ENCODE results near the gene ANKRD60.

ANKRD60 gene

DNA sequence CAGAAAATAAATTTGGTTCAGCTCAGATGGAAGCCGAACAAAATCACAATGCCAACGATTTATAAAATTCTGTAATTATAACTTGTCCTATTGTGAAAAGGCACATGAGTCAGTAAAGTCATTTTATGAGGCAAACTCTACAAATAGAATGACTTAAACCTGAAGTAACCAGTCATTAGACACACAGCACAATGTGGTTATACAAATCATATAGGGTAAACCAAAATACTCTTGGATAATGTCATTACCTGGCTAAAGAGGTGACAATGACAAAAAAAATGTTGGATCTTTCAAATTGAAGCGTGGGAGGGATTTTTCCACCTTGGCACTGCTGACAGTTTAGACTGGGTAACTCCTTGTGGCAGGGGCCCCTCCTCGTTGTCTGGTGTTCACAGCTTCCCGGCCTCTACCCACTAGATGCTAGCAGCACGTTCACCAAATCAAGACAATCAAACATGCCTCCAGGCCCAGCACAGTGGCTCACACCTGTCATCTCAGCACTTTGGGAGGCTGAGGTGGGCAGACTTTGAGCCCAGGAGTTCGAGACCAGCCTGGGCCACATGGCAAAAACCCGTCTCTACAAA, 5.0 kb downstream of the ANKRD60 start:
- DNase-seq (ENCODE audit: low spot score), result no peak

- DNase-seq (ENCODE audit: low spot score), result no peak
These were observed 6.0 kb downstream of the ANKRD60 start for GRCh38 chr20:58222446-58222845.

DNA sequence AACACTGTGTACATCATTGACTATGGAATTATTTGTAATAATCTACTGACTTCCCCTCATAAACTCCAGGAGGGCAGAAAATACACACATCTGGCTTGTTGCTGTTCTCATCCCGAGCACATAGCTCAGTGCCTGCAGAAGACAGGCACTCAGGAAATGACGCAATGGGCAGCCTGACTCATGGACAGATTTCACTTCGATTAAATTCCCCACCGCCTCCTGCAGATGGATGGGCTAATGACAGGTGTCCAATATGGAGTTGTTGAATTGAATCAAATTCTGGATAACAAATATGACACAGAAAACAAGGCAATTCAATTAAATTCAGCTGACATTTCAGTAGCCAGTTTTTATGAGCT, 9.1 kb downstream of the ANKRD60 start:
- no peak for DNase-seq (ENCODE audit: low spot score)

DNA sequence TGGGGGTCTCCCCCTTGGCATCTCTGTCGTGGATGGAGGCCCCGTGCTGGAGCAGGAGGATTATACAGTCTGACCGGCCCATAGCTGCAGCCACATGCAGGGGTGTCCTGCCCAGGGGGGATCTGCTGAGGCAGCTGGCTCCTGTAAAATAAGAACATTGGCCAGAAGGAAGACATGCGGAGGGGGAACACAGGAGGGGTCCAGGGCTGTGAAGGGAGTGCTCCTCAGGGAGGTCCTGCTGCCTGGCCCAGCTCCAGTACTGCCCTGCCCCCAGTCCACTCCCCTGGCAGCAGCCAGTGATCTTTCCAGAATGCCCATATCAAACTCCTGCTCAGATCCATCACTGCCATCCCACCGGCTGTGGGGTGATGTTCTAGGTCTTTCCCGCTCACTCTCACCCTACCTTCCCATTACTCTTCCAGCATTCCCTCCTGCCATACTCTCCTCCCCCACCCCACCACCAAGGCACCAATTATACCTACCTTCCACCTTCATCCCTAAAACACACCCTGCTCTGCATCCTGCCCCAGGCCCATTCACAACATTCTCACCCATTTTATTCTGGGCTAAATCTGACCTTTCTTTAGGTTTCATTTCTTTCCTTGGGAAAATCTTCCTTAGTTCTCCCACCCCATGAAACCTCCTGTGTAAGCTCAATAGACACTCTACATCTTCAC, 9.7 kb downstream of the ANKRD60 start:
- DNase-seq (ENCODE audit: low spot score), result no peak

DNA sequence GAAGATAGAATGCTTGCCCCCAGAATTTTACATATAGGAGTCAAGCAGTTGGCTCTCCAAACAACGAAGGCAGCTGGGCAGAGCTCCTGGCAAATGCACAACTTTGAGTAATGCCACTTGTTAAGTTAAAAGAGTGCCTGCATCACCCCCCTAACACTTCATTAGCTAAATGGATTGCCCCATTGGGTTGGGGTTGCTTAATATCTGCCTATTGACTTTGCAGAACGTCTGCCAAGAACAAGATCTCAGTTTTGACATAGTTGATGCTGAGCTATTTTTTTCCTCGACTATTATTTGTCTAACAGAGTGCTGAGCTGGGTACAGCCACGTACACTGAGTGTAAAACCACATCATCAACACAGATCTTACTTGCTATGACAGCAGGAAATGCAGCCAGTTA, 12.1 kb downstream of the ANKRD60 start:
- no peak for DNase-seq (ENCODE audit: low spot score)

DNA sequence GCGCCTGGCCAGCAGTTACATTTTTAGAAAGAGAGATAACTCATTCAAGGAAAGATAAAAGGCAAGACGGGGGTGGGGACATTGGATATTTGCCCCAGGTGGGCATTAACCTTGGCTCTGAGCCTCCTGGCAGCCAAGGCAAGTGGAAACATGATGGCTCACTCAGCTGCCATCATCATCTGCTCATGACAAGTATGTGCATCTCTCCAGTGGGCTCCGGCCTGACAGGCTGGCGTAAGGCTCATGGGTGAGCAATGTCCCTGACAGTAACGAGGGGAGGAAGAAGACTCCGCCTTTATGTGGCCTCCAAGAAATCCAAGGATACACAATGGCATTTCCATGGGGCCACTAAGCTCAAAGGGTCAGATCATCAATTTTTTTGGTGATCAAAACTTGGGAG, 13.3 kb downstream of the ANKRD60 start:
- no peak for DNase-seq (ENCODE audit: low spot score)

- DNase-seq (ENCODE audit: low spot score), result no peak
These were observed 14.1 kb downstream of the ANKRD60 start for GRCh38 chr20:58214310-58214709.

- no peak for DNase-seq (ENCODE audit: low spot score)
These were observed 14.7 kb downstream of the ANKRD60 start for GRCh38 chr20:58213716-58214115.

- DNase-seq (ENCODE audit: low spot score), result no peak
These were observed 15.3 kb downstream of the ANKRD60 start for GRCh38 chr20:58213121-58213520.

DNA sequence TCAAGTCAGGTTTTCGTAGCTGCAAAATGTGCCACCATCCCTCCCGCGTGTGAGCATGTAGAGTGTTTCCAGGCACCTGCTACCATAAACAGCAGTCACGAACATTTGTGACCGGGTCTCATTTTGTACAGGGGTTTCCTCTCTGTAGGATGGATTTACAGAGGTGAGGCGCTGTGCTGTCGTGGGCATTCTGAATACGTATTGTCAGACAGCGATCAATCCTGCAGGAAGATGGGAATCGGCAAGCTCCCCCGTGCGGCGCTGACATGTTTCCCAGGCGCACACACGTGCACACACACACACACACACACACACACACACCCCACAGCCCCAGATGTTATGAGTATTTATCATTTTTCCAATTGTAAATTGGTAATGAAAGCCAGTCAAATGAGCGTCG, 15.8 kb downstream of the ANKRD60 start:
- DNase-seq (ENCODE audit: low spot score), result no peak

GRCh38 chr20:58210398-58210747, 18.1 kb downstream of the ANKRD60 start:
- DNase-seq (ENCODE audit: low spot score), result no peak

GRCh38 chr20:58209652-58210397, 18.6 kb downstream of the ANKRD60 start:
- peak; percentile 79 for DNase-seq (ENCODE audit: low spot score)

DNA sequence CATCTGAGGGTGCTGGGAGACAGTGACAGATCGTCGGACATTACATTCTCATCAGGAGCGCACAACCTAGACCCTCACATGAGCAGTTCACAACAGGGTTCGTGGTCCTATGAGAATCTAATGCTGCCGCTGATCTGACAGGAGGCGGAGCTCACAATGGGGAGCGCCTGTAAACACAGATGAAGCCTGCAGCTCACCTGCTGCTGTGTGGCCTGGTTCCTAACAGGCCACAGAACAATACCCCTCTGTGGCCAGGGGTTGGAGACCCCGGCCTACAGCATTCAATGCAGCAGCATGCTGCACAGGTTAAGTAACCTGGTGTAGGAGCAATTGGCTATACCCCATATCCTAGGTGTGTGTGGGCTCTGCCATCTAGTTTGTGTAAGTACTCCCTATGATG, 19.5 kb downstream of the ANKRD60 start:
- no peak for DNase-seq (ENCODE audit: low spot score)

GRCh38 chr20:58205850-58206249, 22.6 kb downstream of the ANKRD60 start:
- no peak for DNase-seq (ENCODE audit: low spot score)

DNA sequence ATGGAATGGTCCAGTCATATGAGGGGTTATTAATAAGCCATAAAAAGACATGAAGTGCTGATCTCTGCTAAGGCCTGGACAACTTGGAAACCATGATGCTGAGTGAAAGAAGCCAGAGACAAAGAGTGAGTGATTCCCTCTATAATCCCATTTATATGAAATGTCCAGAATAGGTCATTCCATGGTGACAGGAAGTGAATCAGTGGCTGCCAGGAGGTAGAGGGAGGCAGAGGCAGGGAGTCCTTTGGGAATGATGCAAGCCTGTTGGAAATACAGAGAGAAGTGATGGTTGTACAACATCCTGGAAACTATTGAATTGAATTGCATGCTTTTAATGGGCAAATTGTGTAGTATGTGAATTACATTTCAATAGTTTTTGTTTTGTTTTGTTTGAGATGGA, 26.4 kb downstream of the ANKRD60 start:
- DNase-seq (ENCODE audit: low spot score), result no peak

DNA sequence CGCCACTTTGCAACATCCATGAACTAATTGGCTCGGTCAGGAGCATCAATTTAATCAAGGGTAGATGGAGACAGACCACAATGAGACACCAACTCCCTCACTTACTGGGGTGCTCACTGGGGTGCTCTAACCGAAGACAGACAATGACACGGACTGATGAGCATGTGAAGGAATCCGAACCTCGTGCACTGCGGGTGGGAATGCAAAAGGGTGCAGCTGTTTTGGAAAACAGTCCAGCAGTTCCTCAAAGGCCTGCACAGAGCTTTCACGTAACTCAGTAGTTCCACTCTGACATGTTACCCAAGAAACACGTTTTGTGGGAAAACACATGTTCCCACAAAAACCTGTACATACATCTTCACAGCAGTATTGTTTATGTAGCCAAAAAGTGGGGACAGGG, 26.8 kb downstream of the ANKRD60 start:
- DNase-seq (ENCODE audit: low spot score), result no peak

- DNase-seq (ENCODE audit: low spot score), result no peak
These were observed 29.0 kb downstream of the ANKRD60 start for GRCh38 chr20:58199469-58199868.

GRCh38 chr20:58198901-58199355, 29.5 kb downstream of the ANKRD60 start:
- no peak for DNase-seq (ENCODE audit: low spot score)

DNA sequence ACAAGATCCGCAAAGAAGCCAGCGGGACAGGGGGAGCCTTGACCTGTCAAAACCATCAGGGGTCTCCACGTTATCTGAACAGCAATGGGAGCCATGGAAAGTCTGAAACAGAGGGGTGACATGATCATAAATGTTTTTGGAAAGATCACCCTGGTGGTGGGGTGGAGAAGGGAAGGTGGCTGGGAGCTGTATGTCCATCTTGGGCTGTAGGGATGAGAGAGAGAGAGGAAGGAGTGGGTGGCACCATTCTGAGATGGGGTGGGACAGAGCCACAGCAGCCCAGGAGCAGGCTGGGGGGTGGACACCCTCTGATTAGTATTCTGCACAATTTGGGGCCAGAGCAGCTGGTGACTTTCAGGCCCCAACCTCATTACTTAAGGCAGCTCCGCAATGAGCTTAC, 30.1 kb downstream of the ANKRD60 start:
- DNase-seq (ENCODE audit: low spot score), result no peak

DNA sequence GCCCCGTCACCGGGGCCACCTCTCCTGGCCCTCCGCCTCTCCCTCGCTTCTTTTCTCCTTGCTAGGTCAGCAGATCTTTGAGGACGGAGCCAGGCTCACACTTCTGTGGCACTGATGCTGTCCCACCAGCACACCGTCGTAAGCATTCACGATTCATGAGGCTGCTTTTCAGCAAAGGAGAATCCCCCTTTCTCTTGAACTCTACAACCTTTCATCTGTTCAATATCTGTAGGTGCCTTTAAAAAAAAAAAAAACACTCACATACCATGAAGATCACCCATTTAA, 31.3 kb downstream of the ANKRD60 start:
- DNase-seq (ENCODE audit: low spot score), result no peak

- DNase-seq (ENCODE audit: low spot score), result no peak
These were observed 31.9 kb downstream of the ANKRD60 start for GRCh38 chr20:58196402-58197184.

DNA sequence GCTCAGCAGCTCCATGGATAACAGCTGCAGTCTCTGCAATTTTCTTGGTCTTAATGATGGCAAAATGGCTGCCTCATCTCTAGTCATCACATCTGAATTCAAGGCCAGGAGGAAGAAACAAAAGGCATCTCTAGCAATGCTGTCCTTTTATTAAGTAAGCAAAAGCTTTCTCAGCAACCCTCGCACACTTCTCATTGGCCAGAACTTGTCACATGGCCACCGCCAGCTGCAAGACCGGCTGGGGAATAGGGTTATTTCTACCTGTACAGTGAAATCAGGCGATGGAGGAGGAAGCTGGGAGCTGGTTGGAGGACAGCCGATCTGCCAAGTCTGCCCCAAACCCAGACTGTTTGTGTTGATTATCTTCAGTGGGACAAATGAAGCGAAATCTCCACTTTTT, 33.4 kb downstream of the ANKRD60 start:
- DNase-seq (ENCODE audit: low spot score), result no peak

- DNase-seq (ENCODE audit: low spot score), result no peak
These were observed 34.2 kb downstream of the ANKRD60 start for GRCh38 chr20:58194175-58194791.

Data from NAMALWA (cell line).